Subcutaneous adipose tissue (tissue), 4 donors: Measurements from ENCODE around the gene KAZN. TPM values are rescaled to one million over a fixed set of nuclear protein-coding genes. Genes with fewer than 3 reads are reported as not detected.

Experiments
- total RNA-seq, 4 donors: library from RNA; depleted of rRNA; stranded (reverse); fragments of >200 nt; gene quantifications; one replicate each; pipeline ENCODE4 v1.1.0, GENCODE V29; 2016
- TF ChIP-seq, protein P1 (sequence below): fragments of 450-650 bp; IDR thresholded peaks from one replicate; pipeline ENCODE4 v1.5.1; 2016; ENCODE audit warnings: low read depth, mild to moderate bottlenecking, control low read depth, antibody characterized with exemption, moderate library complexity

The KAZN gene
- total RNA-seq, 4 donors from 2014 or later, result 7.5 to 22.2 (median 10.4) TPM

DNA sequence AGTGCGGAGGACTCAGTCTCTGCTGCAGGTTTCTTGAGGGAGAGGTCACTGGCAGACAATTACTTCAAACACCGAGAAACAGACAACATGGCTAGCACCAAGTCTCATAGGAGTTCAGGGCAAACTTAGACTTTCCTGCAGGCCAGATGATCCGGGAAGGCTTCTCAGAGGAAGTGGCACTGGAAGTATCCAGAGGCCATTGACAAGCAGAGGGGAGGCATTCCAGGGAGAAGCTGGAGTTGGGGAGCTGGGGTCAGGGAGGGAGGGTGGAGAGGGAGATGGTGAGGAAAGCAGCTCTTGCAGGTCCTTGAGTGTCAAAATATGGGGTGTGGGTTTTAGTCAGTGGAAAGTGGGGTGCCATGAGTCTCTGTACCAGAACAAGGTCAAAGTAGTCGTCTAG lies 147.9 kb downstream of the KAZN start:
- TF ChIP-seq, protein P1, sequence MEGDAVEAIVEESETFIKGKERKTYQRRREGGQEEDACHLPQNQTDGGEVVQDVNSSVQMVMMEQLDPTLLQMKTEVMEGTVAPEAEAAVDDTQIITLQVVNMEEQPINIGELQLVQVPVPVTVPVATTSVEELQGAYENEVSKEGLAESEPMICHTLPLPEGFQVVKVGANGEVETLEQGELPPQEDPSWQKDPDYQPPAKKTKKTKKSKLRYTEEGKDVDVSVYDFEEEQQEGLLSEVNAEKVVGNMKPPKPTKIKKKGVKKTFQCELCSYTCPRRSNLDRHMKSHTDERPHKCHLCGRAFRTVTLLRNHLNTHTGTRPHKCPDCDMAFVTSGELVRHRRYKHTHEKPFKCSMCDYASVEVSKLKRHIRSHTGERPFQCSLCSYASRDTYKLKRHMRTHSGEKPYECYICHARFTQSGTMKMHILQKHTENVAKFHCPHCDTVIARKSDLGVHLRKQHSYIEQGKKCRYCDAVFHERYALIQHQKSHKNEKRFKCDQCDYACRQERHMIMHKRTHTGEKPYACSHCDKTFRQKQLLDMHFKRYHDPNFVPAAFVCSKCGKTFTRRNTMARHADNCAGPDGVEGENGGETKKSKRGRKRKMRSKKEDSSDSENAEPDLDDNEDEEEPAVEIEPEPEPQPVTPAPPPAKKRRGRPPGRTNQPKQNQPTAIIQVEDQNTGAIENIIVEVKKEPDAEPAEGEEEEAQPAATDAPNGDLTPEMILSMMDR, result no peak

DNA sequence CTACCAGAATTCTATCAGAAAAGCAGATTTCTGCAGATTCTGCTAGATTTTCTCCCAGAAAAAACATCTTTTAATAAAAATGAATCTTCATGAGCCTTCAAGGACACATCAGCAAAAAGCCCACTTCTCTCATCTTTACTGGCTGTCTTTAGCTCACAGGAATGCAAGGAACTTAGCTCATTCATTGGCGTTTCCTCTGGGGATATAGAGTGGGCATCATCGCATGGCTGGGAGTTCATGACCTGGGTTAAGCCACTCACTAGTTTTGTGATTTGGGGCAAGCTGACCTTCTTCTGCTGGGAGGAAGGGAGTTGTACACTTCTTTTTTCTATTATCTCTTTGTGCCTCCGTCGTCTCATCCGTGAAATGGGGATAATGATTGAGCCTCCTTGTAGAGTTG lies 149.7 kb downstream of the KAZN start:
- TF ChIP-seq, protein P1, result no peak

DNA sequence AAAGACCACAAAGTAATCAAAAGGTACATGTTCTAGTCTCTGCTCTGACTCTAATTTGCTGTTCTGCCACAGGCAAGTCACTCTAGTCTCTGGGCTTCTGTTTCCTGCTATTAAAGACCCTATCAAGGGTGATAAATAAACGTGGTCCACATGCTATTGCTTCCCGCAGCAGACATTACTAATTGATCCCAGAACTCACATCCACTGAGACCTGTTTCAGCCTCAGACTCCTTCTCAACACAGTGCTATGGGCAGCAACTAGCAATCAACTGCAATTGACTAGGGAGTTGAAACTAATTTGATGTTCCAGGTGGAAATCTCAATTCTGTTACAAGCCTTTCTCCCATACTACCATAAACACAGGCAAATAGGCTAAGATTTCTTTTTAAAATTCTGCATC lies 150.5 kb downstream of the KAZN start:
- TF ChIP-seq, protein P1, result no peak

DNA sequence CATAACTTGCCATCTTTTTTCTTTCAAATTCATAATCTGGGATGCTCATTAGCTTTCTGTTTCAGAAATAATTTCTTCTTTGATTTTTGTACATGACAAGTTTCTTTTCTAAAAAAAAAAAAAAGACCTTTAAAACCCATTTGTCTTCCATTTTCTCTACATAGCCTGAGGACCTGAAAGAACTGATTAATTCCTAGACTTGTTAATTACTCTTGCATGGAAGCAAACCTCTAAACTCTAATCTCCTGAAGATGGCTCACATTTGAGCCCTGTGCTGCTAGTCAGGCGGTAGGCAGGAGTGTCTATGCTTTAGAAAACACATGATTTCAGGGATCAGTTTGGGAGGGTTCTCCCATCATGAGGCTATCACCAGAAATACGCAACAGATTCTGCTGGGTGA lies 152.0 kb downstream of the KAZN start:
- TF ChIP-seq, protein P1, result no peak

DNA sequence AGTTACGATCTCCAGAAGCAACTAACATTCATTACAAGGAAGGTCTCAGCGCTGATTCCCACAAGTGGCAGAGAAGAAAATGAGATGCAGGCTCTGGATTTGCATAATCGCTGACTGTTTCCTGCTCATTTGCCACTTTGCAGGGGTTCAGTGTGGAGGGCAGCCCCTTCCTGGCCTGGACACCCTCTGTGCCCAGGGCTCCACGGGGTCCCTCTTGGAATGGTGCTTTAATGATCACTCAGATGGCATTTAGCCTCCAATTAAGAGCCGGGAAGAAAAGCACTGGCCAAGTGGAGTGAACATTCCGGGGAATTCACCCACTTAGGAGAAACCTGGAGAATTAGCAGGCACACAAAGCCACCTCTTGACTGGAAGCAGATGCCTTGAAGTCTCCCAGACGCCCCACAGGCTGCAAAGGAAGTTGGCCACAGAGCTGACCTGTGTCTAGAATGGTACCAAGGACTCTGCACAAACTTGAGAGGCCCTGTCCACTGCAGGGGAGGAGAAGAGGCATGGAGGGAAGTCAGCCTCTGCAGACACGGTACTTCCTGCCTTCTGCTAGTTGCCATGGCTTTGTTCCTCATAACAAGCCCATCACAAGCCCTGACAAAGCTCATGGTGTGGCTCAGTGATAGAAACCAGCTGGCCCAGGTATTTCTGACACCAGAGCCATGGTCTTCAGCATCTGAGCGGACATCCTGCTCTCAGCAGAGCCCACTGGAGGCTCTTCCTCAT lies 157.2 kb downstream of the KAZN start:
- TF ChIP-seq, protein P1, result no peak

DNA sequence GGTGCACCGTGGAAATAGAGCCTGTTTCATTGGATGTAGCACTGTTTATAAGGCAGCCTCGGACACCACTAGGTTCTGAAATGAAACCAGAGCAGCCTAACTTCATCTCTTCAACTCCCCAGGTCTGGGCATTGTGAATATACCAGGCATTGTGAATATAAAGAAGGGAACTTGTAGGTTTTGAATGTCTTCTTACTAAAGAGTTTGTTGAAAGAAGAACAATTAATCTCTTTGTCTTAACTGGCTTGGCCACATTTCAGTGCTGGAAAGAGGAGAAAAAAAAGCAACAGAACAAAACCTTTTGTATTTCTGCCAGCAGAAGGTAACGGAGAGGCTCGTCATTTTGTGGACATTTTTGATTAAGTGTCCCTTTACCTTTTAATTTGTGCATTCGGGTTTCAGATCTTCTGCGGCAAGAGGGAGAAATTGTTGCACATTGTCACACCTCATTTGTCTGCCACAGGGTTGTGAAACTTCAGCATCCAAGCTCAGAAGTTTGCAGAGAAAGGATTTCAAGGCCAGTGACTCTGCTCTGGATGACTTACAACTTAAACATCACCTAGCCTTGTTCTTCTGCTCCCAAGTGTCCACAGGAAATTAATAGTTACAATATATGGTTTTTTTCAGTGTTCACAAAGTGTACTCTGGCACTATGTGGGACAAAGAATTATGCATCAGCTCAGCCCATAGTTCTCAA lies 158.3 kb downstream of the KAZN start:
- TF ChIP-seq, protein P1, result no peak

DNA sequence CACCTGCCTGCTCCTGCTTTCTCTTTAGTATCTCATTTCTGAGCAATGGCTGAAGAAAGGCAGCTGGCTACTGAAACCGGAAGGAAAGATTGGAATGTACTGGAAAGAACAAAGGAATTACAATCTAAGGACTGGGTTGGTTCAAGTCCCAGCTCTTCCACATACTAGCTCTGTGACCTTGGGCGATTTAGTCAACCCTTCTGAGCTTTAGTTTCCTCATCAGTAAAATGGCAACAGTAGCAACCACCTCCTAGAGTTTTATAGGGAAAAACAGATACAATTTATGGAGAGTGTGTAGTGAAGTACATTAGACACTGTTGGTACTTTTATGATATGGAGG lies 158.8 kb downstream of the KAZN start:
- TF ChIP-seq, protein P1, result no peak
